GM10248 (cell line): ENCODE results near the gene KCNV2.

Source experiments
- CTCF ChIA-PET: fragments of 300-600 bp; sonication (Branson Sonifier 250); formaldehyde crosslinking; extraction: SDS; loops from one replicate; lab custom pipeline; 2021; ENCODE audit warnings: antibody characterized with exemption; lab: Yijun Ruan, JAX
- POLR2A ChIA-PET: fragments of 350-650 bp; sonication (Branson Sonifier 250); formaldehyde crosslinking; extraction: SDS; loops from one replicate; lab custom pipeline; 2020; ENCODE audit warnings: antibody characterized with exemption; lab: Yijun Ruan, JAX
- DNase-seq: peaks from one replicate; pipeline ENCODE4 v3.0.0; 2012; ENCODE audit errors: extremely low spot score
- TF ChIP-seq, protein P1 (sequence below): IDR thresholded peaks from 2 replicates; pipeline ENCODE4 v1.5.1; 2012; ENCODE audit warnings: mild to moderate bottlenecking, low read depth; ENCODE audit errors: extremely low read depth, missing control alignments, control extremely low read depth

KCNV2 gene

GRCh38 chr9:2771661-2772060 is 54.4 kb downstream of the KCNV2 start:
- no peak for DNase-seq
- ChIA-PET POLR2A (interaction anchor here (0.6 kb wide), 1 partner anchor 72 kb away, joined by 3 read pairs; the partner anchor contains the start of gene PUM3), CTCF (interaction anchor here (1.0 to 1.3 kb wide), 2 partner anchors 10 to 23 kb away, joined by 3 to 4 read pairs; no protein-coding TSS in a partner anchor)
- TF ChIP-seq, protein P1, sequence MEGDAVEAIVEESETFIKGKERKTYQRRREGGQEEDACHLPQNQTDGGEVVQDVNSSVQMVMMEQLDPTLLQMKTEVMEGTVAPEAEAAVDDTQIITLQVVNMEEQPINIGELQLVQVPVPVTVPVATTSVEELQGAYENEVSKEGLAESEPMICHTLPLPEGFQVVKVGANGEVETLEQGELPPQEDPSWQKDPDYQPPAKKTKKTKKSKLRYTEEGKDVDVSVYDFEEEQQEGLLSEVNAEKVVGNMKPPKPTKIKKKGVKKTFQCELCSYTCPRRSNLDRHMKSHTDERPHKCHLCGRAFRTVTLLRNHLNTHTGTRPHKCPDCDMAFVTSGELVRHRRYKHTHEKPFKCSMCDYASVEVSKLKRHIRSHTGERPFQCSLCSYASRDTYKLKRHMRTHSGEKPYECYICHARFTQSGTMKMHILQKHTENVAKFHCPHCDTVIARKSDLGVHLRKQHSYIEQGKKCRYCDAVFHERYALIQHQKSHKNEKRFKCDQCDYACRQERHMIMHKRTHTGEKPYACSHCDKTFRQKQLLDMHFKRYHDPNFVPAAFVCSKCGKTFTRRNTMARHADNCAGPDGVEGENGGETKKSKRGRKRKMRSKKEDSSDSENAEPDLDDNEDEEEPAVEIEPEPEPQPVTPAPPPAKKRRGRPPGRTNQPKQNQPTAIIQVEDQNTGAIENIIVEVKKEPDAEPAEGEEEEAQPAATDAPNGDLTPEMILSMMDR: no peak

GRCh38 chr9:2777454-2777853 is 60.1 kb downstream of the KCNV2 start:
- TF ChIP-seq, protein P1: no peak
- CTCF ChIA-PET: no interaction called here
- no peak for DNase-seq
- POLR2A ChIA-PET: no interaction called here

GRCh38 chr9:2778816-2779215 is 61.5 kb downstream of the KCNV2 start:
- CTCF ChIA-PET: interaction anchor here (0.7 kb wide), 1 partner anchor 18 kb away, joined by 3 read pairs; no protein-coding TSS in a partner anchor
- TF ChIP-seq, protein P1: no peak
- POLR2A ChIA-PET: no interaction called here
- DNase-seq: no peak
